Suprapubic skin (tissue), 4 donors: ENCODE measurements around the gene GALNT7.

Experiments
- CTCF ChIP-seq, 2 donors: fragments of 200-600 bp in 1 of 2; fragments of 450-650 bp in 1 of 2; sonication (generic) in 1 of 2; IDR thresholded peaks; one replicate each; pipeline ENCODE4 v1.5.1; 2016 to 2019; ENCODE audit warnings: antibody characterized with exemption in 2 of 2, mild to moderate bottlenecking in 1 of 2, moderate library complexity in 1 of 2
- EP300 ChIP-seq: sonication (generic); formaldehyde crosslinking; IDR thresholded peaks from one replicate; pipeline ENCODE4 v1.6.1; 2017; ENCODE audit warnings: antibody characterized with exemption
- POLR2A ChIP-seq, 2 donors: fragments of 450-650 bp; IDR thresholded peaks; one replicate each; pipeline ENCODE4 v1.6.1; 2017; ENCODE audit warnings: antibody characterized with exemption in 2 of 2, mild to moderate bottlenecking in 2 of 2, moderate library complexity in 2 of 2
- POLR2AphosphoS5 ChIP-seq, 3 donors: sonication (generic); formaldehyde crosslinking; IDR thresholded peaks; one replicate each; pipeline ENCODE4 v1.6.1; 2017; ENCODE audit warnings: antibody characterized with exemption in 3 of 3

- no peak for TF ChIP-seq CTCF (IDR thresholded peaks at IDR 0.05)
- no peak for TF ChIP-seq EP300
- no peak for TF ChIP-seq POLR2AphosphoS5 (IDR thresholded peaks at IDR 0.05)
- no peak for TF ChIP-seq POLR2A (IDR thresholded peaks at IDR 0.05)
Measured at GRCh38 chr4:173317004-173317403, 148.4 kb downstream of the GALNT7 start.
